ENCODE results near the gene LDLRAD4.

GRCh38 chr18:13619505-13620205, 401.1 kb downstream of the LDLRAD4 start:
- TF ChIP-seq GATA2 (CRISPR knock-in tag; IDR thresholded peaks at IDR 0.05) (no peak), POLR2AphosphoS5 (IDR thresholded peaks at IDR 0.05; ENCODE audit: low read depth, low read length) (no peak), USF2 (IDR thresholded peaks at IDR 0.05; ENCODE audit: borderline replicate concordance, low read depth, low read length) (no peak), CTCF (IDR thresholded peaks at IDR 0.05) (no peak), RAD21 (IDR thresholded peaks at IDR 0.05; ENCODE audit: low read length) (no peak), YY1 (IDR thresholded peaks at IDR 0.05; ENCODE audit: low read depth) (no peak), EP300 (IDR thresholded peaks at IDR 0.05; ENCODE audit: borderline replicate concordance in 1 of 2, low read depth in 1 of 2, low read length in 1 of 2) (no peak), MAX (IDR thresholded peaks at IDR 0.05; ENCODE audit: low read depth) (no peak), NFIC (IDR thresholded peaks at IDR 0.05; ENCODE audit: borderline replicate concordance) (no peak), GABPA (IDR thresholded peaks at IDR 0.05; ENCODE audit: low read depth) (no peak), TCF12 (IDR thresholded peaks at IDR 0.05) (no peak), SIN3A (IDR thresholded peaks at IDR 0.05; ENCODE audit: borderline replicate concordance, low read depth, low read length) (no peak), TAF1 (IDR thresholded peaks at IDR 0.05; ENCODE audit: borderline replicate concordance, low read depth, low read length) (no peak)

All from SK-N-SH (cell line).